HepG2 (cell line): ENCODE data around the gene TLL2. TPM values are rescaled to one million over a fixed set of nuclear protein-coding genes. Genes with fewer than 3 reads are reported as not detected.

ENCODE experiments used
- ATAC-seq: fragments of 200-7000 bp; cut with Tn5 transposase; 3 replicates; pipeline ENCODE4 v1.9.1; 2020; ENCODE audit warnings: mild to moderate bottlenecking, moderate library complexity
- BruUV-seq: library from RNA; stranded (reverse); fragments of 400-500 nt; replicated peaks from 2 replicates; lab custom pipeline; 2021; lab: Mats Ljungman, UMichigan
- CTCF ChIA-PET: fragments of 300-600 bp; formaldehyde crosslinking; extraction: SDS; loops from one replicate; lab custom pipeline; 2021; ENCODE audit warnings: low total read pairs, inconsistent platforms, low intra/inter-chr PET ratio; lab: Yijun Ruan, JAX
- POLR2A ChIA-PET: fragments of 350-600 bp; sonication (Branson Sonifier 250); formaldehyde crosslinking; loops from one replicate; lab custom pipeline; 2020; ENCODE audit warnings: antibody characterized with exemption, inconsistent platforms; lab: Yijun Ruan, JAX
- DNase-seq: peaks from one replicate; pipeline ENCODE4 v3.0.0-alpha.2; 2015; ENCODE audit warnings: low spot score
- FAIRE-seq: peaks from 3 replicates; lab custom pipeline; 2011; peaks lifted over from hg19 to GRCh38; lab: Jason Lieb, UNC
- H2AFZ ChIP-seq: one replicate; pipeline ENCODE4 v1.6.1; 2011; ENCODE audit warnings: low read length, inconsistent platforms
- H3K27ac ChIP-seq: fragments of 300-600 bp; 3 replicates; pipeline ENCODE4 v1.8.0; 2011; ENCODE audit warnings: mixed run types, mild to moderate bottlenecking, mixed read lengths, low read length, inconsistent platforms; ENCODE audit not compliant: insufficient read depth; ENCODE audit errors: extremely low read length
- H3K27me3 ChIP-seq, 2 experiments: fragments of 200-600 bp in 1 of 2; 2 replicates in 1 of 2; 3 replicates in 1 of 2; pipeline versions ENCODE4 v1.6.0 to v1.8.0; 2011; ENCODE audit warnings: low read length in 2 of 2, mild to moderate bottlenecking in 2 of 2, moderate library complexity in 2 of 2, inconsistent platforms in 1 of 2; ENCODE audit not compliant: insufficient read depth in 2 of 2, control insufficient read depth in 1 of 2
- H3K36me3 ChIP-seq, 2 experiments: fragments of 200-600 bp in 1 of 2; replicated peaks in 1 of 2; 2 replicates in 1 of 2; 3 replicates in 1 of 2; pipeline versions ENCODE4 v1.5.1 to v1.8.0; 2011; ENCODE audit warnings: low read length in 2 of 2, inconsistent platforms in 1 of 2; ENCODE audit not compliant: insufficient read depth in 2 of 2, control insufficient read depth in 1 of 2
- H3K4me1 ChIP-seq: 2 replicates; pipeline ENCODE4 v1.5.1; 2012; ENCODE audit warnings: low read length, inconsistent platforms; ENCODE audit not compliant: insufficient read depth
- H3K4me2 ChIP-seq: 2 replicates; pipeline ENCODE4 v1.6.0; 2011; ENCODE audit warnings: low read depth, low read length, inconsistent platforms
- H3K4me3 ChIP-seq, 3 experiments: fragments of 200-600 bp in 1 of 3; sonication (generic), shearing (Covaris generic) in 1 of 3; replicated peaks in 1 of 3; 2 replicates each; pipeline ENCODE4 v1.5.1; 2011 to 2016; ENCODE audit warnings: low read length in 3 of 3, inconsistent platforms in 2 of 3, low read depth in 2 of 3, mild to moderate bottlenecking in 2 of 3, control low read depth in 1 of 3, mixed read lengths in 1 of 3; ENCODE audit not compliant: insufficient read depth in 1 of 3
- H3K79me2 ChIP-seq: one replicate; pipeline ENCODE4 v1.6.1; 2011; ENCODE audit warnings: low read length, inconsistent platforms; ENCODE audit not compliant: insufficient read depth
- H3K9ac ChIP-seq: 2 replicates; pipeline ENCODE4 v1.6.0; 2011; ENCODE audit warnings: mild to moderate bottlenecking, low read depth, low read length, inconsistent platforms; ENCODE audit not compliant: insufficient read depth
- H3K9me3 ChIP-seq: 2 replicates; pipeline ENCODE4 v1.5.1; 2012; ENCODE audit warnings: mild to moderate bottlenecking, low read length
- H4K20me1 ChIP-seq: 2 replicates; pipeline ENCODE4 v1.6.0; 2011; ENCODE audit warnings: inconsistent platforms, mild to moderate bottlenecking, low read length, moderate library complexity; ENCODE audit not compliant: insufficient read depth
- ATF4 ChIP-seq, 2 experiments: fragments of 450-650 bp in 1 of 2; sonication (generic) in 1 of 2; formaldehyde crosslinking; IDR thresholded peaks; 2 replicates each; pipeline versions ENCODE4 v1.5.0 to v1.8.0; 2020 to 2022; ENCODE audit warnings: mild to moderate bottlenecking in 1 of 2, missing genetic modification reagents in 1 of 2
- BRCA1 ChIP-seq: sonication (generic); formaldehyde crosslinking; IDR thresholded peaks from 2 replicates; pipeline ENCODE4 v1.4.0; 2020; ENCODE audit warnings: missing genetic modification reagents
- HNRNPLL ChIP-seq: fragments of 200-400 bp; formaldehyde crosslinking; IDR thresholded peaks from 2 replicates; pipeline ENCODE4 v1.6.1; 2017; ENCODE audit warnings: mild to moderate bottlenecking, low read depth, low read length; ENCODE audit not compliant: poor library complexity, severe bottlenecking
- RFX5 ChIP-seq: IDR thresholded peaks from 2 replicates; pipeline ENCODE4 v1.6.1; 2011; ENCODE audit warnings: low read depth, low read length, improper control_type of control experiment
- SALL1 ChIP-seq: sonication (generic); formaldehyde crosslinking; IDR thresholded peaks from 2 replicates; pipeline ENCODE4 v1.8.0; 2022; ENCODE audit warnings: mild to moderate bottlenecking, missing genetic modification reagents
- SIX4 ChIP-seq: sonication (generic); formaldehyde crosslinking; IDR thresholded peaks from 2 replicates; pipeline ENCODE4 v1.4.0; 2020; ENCODE audit warnings: missing genetic modification reagents
- SOX6 ChIP-seq, 2 experiments: fragments of 450-650 bp in 1 of 2; sonication (generic) in 1 of 2; formaldehyde crosslinking in 1 of 2; IDR thresholded peaks; 2 replicates each; pipeline versions ENCODE4 v1.4.0 to v1.6.1; 2017 to 2020; ENCODE audit warnings: antibody characterized with exemption in 1 of 2, mild to moderate bottlenecking in 1 of 2, missing genetic modification reagents in 1 of 2
- ZFP1 ChIP-seq: IDR thresholded peaks from 2 replicates; pipeline ENCODE4 v1.6.1; 2016
- ZNF17 ChIP-seq: sonication (generic); formaldehyde crosslinking; IDR thresholded peaks from 2 replicates; pipeline ENCODE4 v1.5.0; 2020; ENCODE audit warnings: mild to moderate bottlenecking, missing genetic modification reagents
- ZNF572 ChIP-seq: sonication (generic); formaldehyde crosslinking; IDR thresholded peaks from 2 replicates; pipeline ENCODE4 v1.5.1; 2020; ENCODE audit warnings: mild to moderate bottlenecking, missing genetic modification reagents
- ZXDC ChIP-seq: sonication (generic); formaldehyde crosslinking; IDR thresholded peaks from 2 replicates; pipeline ENCODE4 v1.5.0; 2020; ENCODE audit warnings: mild to moderate bottlenecking, missing genetic modification reagents
- WGBS: methylation state at CpG from one replicate; pipeline ENCODE4 v1.1.6; 2017; ENCODE audit warnings: low lambda C conversion rate; 5-methylcytosine and 5-hydroxymethylcytosine counted together
- in situ Hi-C: cut with HindIII; loops from 2 replicates; pipeline ENCODE4 v1.10.0; 2017; ENCODE audit warnings: low pct_unique_long_range_greater_than_20kb; ENCODE audit not compliant: extremely low pct_ligation_motif_present
- intact Hi-C: fragments of 100-400 bp; cut with micrococcal nuclease; formaldehyde crosslinking; loops from one replicate; pipeline ENCODE4 v1.10.0; 2022; ENCODE audit not compliant: unreplicated experiment
- polyA plus RNA-seq, 8 experiments: library from polyadenylated mRNA; depleted of rRNA in 3 of 8; stranded (reverse) in 7 of 8; unstranded in 1 of 8; fragments of >200 nt; fragmentation: Illumina TruSeq in 4 of 8; extraction: Trizol in 4 of 8; gene quantifications; 2 replicates each; pipeline versions ENCODE4 v1.2.1 to v1.2.3, GENCODE V29; 2011 to 2016; ENCODE audit warnings: low read depth in 4 of 8, missing spikeins in 1 of 8, mixed read lengths in 1 of 8; ENCODE audit not compliant: insufficient read depth in 1 of 8
- total RNA-seq, 5 experiments: library from RNA; depleted of rRNA; stranded (reverse); fragments of >200 nt; fragmentation: Illumina TruSeq; extraction: Trizol; gene quantifications; 2 replicates each; pipeline ENCODE4 v1.2.3, GENCODE V29; 2016; ENCODE audit warnings: low read depth in 1 of 5
- TF ChIP-seq, protein P1 (sequence below): IDR thresholded peaks from 2 replicates; pipeline ENCODE4 v1.6.1; 2018; ENCODE audit warnings: missing genetic modification reagents
- TF ChIP-seq, protein P2 (sequence below): sonication (generic); formaldehyde crosslinking; conservative IDR thresholded peaks from 2 replicates; pipeline ENCODE4 v1.8.0; 2022; ENCODE audit warnings: mild to moderate bottlenecking, moderate library complexity, missing genetic modification reagents

TLL2 gene
- total and polyA plus RNA-seq, 2 of the 13 experiments (the other 11 are each of a cell fraction or from before 2014, with no cell fraction given): 0.09 TPM; not detected in 1

DNA sequence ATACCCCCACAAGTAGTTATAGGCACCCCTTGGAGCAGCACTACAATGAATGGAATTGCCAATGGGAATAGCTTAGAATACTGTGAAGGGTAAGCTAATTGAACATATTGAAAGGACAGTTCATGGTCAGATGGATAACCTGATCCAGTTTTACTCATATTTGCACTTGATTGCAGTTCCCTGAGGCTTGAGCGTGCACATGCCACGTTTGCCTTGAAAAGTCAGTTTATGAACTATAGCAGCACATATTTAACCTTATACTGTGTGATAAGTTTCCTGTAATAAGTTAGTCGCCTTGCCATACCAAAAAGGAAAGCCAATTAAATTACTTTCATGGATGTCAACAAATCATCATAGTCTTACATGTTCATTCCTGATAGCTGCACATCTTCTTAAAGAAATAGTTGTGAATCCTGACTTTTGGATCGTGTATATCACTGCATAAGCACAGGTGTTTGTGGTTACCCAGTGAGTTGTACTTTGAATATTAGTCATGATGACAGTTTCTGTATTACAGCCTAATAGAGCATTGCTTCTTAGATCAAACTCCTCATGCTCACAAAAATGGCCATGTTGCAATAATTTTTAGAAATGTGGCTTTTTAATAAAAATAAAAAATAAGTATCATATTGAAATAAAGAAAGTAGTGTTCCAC lies 187.9 kb downstream of the TLL2 start:
- ATAC-seq (no peak), DNase-seq (no peak), FAIRE-seq (no peak)
- in situ Hi-C loops (no loop called here), intact Hi-C loops (no loop called here)
- Histone ChIP-seq H3K4me1 (no peaks in the 10 kb centered on the region), H4K20me1 (no peaks in the 10 kb centered on the region), H3K79me2 (no peaks in the 10 kb centered on the region), H3K27ac (no peak overlapping the region), H3K9ac (no peak overlapping the region), H3K36me3 (no peaks in the 10 kb centered on the region), H3K9me3 (no peaks in the 10 kb centered on the region), H2AFZ (no peak overlapping the region), H3K4me3 (no peak overlapping the region), H3K4me2 (no peak overlapping the region), H3K27me3 (peaks cover 1 to 3% of the 10 kb centered on the region in 2 experiments; a peak in 1 of 5 replicates)
- no TSS peak for BruUV-seq
- 17% methylated on average over 4 of the region's 4 CpGs for WGBS
- TF ChIP-seq, protein P1, sequence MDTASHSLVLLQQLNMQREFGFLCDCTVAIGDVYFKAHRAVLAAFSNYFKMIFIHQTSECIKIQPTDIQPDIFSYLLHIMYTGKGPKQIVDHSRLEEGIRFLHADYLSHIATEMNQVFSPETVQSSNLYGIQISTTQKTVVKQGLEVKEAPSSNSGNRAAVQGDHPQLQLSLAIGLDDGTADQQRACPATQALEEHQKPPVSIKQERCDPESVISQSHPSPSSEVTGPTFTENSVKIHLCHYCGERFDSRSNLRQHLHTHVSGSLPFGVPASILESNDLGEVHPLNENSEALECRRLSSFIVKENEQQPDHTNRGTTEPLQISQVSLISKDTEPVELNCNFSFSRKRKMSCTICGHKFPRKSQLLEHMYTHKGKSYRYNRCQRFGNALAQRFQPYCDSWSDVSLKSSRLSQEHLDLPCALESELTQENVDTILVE (CRISPR knock-in tag): no peak
- TF ChIP-seq ATF4 (CRISPR knock-in tag; IDR thresholded peaks at IDR 0.05): no peak
- no peak for TF ChIP-seq SOX6 (IDR thresholded peaks at IDR 0.05)
- TF ChIP-seq SOX6 (CRISPR knock-in tag; IDR thresholded peaks at IDR 0.05): no peak
- TF ChIP-seq ZNF572 (CRISPR knock-in tag): no peak
- no peak for TF ChIP-seq ZNF17 (CRISPR knock-in tag)
- TF ChIP-seq, protein P2, sequence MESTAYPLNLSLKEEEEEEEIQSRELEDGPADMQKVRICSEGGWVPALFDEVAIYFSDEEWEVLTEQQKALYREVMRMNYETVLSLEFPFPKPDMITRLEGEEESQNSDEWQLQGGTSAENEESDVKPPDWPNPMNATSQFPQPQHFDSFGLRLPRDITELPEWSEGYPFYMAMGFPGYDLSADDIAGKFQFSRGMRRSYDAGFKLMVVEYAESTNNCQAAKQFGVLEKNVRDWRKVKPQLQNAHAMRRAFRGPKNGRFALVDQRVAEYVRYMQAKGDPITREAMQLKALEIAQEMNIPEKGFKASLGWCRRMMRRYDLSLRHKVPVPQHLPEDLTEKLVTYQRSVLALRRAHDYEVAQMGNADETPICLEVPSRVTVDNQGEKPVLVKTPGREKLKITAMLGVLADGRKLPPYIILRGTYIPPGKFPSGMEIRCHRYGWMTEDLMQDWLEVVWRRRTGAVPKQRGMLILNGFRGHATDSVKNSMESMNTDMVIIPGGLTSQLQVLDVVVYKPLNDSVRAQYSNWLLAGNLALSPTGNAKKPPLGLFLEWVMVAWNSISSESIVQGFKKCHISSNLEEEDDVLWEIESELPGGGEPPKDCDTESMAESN: no peak
- TF ChIP-seq HNRNPLL: no peak
- no peak for TF ChIP-seq SIX4 (CRISPR knock-in tag)
- no peak for TF ChIP-seq RFX5
- TF ChIP-seq ZXDC (CRISPR knock-in tag): no peak
- no peak for TF ChIP-seq ZFP1 (CRISPR knock-in tag)
- no peak for TF ChIP-seq BRCA1 (CRISPR knock-in tag)
- TF ChIP-seq SALL1 (CRISPR knock-in tag): no peak
- ChIA-PET POLR2A (no interaction called here), CTCF (no interaction called here)
